Vagina (tissue), 2 donors: ENCODE measurements around the gene ARHGAP23. TPM values are rescaled to one million over a fixed set of nuclear protein-coding genes. Genes with fewer than 3 reads are reported as not detected.

Experiments
- DNase-seq, 2 donors: peaks; one replicate each; pipeline ENCODE4 v3.0.0-alpha.2; 2017; ENCODE audit errors: extremely low spot score in 2 of 2
- H3K27ac ChIP-seq: fragments of 200-600 bp; sonication (generic); one replicate; pipeline ENCODE4 v1.5.1; 2019
- H3K27me3 ChIP-seq: fragments of 200-600 bp; sonication (generic); one replicate; pipeline ENCODE4 v1.5.1; 2019
- H3K36me3 ChIP-seq, 2 donors: fragments of 200-600 bp; sonication (generic); one replicate each; pipeline ENCODE4 v1.5.1; 2017 to 2019
- H3K4me1 ChIP-seq: fragments of 200-600 bp; sonication (generic); one replicate; pipeline ENCODE4 v1.5.1; 2019
- H3K4me3 ChIP-seq, 2 donors: fragments of 200-600 bp; sonication (generic); 1 replicate in 1 of 2; 2 replicates in 1 of 2; pipeline ENCODE4 v1.5.1; 2016 to 2019
- H3K9me3 ChIP-seq: fragments of 200-600 bp; sonication (generic); one replicate; pipeline ENCODE4 v1.5.1; 2019
- POLR2A ChIP-seq, 2 donors: fragments of 450-650 bp; IDR thresholded peaks; one replicate each; pipeline ENCODE4 v1.6.1; 2017; ENCODE audit warnings: antibody characterized with exemption in 2 of 2, mild to moderate bottlenecking in 2 of 2, moderate library complexity in 2 of 2
- POLR2AphosphoS5 ChIP-seq, 2 donors: sonication (generic); formaldehyde crosslinking; IDR thresholded peaks; one replicate each; pipeline ENCODE4 v1.9.0; 2017; ENCODE audit warnings: antibody characterized with exemption in 2 of 2, mild to moderate bottlenecking in 2 of 2, low read depth in 1 of 2; ENCODE audit not compliant: insufficient read depth in 1 of 2
- intact Hi-C: fragments of 100-400 bp; cut with DNase I; formaldehyde crosslinking; loops from one replicate; pipeline ENCODE4 v1.15.1; 2023
- total RNA-seq: library from RNA; depleted of rRNA; stranded (reverse); fragments of >200 nt; gene quantifications from one replicate; pipeline ENCODE4 v1.2.3, GENCODE V29; 2016
- TF ChIP-seq, protein P1 (sequence below), 3 experiments: fragments of 450-650 bp in 2 of 3; fragments of 200-600 bp in 1 of 3; sonication (generic) in 1 of 3; IDR thresholded peaks; one replicate each; pipeline ENCODE4 v1.5.1; 2017 to 2019; ENCODE audit warnings: antibody characterized with exemption in 3 of 3, mild to moderate bottlenecking in 2 of 3, moderate library complexity in 2 of 3

The ARHGAP23 gene
- total RNA-seq, 1 donor from 2014 or later: 70.2 TPM

DNA sequence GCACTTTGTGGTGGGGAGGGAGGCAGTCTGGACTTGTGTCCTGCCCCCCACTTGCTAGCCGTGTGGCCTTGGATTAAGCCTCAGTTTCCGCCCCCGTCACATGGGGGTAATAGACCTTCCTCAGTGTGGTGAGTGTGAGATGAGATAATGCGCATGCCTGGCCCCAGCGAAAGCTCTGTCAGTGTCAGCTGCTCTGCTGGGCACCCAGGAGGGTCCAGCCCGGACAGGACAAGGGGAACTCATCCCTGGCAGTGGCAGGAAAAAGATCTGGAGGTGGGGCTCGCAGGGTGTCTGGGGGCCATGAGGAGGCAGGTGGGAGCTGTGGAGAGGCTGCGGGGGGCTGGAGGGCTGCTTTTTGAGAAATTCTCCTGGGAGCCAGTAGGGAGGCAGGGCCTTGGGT lies 114.0 kb downstream of the ARHGAP23 start:
- Histone ChIP-seq H3K27me3 (no peaks in the 10 kb centered on the region), H3K36me3 (no peaks in the 10 kb centered on the region), H3K9me3 (no peaks in the 10 kb centered on the region), H3K27ac (no peak overlapping the region), H3K4me3 (no peak overlapping the region), H3K4me1 (no peaks in the 10 kb centered on the region)
- no peak for DNase-seq
- intact Hi-C loops: no loop called here
- TF ChIP-seq POLR2A (IDR thresholded peaks at IDR 0.05) (no peak), POLR2AphosphoS5 (IDR thresholded peaks at IDR 0.05; ENCODE audit: insufficient read depth in 1 of 2, low read depth in 1 of 2) (no peak)
- TF ChIP-seq, protein P1, sequence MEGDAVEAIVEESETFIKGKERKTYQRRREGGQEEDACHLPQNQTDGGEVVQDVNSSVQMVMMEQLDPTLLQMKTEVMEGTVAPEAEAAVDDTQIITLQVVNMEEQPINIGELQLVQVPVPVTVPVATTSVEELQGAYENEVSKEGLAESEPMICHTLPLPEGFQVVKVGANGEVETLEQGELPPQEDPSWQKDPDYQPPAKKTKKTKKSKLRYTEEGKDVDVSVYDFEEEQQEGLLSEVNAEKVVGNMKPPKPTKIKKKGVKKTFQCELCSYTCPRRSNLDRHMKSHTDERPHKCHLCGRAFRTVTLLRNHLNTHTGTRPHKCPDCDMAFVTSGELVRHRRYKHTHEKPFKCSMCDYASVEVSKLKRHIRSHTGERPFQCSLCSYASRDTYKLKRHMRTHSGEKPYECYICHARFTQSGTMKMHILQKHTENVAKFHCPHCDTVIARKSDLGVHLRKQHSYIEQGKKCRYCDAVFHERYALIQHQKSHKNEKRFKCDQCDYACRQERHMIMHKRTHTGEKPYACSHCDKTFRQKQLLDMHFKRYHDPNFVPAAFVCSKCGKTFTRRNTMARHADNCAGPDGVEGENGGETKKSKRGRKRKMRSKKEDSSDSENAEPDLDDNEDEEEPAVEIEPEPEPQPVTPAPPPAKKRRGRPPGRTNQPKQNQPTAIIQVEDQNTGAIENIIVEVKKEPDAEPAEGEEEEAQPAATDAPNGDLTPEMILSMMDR (IDR thresholded peaks at IDR 0.05): no peak

DNA sequence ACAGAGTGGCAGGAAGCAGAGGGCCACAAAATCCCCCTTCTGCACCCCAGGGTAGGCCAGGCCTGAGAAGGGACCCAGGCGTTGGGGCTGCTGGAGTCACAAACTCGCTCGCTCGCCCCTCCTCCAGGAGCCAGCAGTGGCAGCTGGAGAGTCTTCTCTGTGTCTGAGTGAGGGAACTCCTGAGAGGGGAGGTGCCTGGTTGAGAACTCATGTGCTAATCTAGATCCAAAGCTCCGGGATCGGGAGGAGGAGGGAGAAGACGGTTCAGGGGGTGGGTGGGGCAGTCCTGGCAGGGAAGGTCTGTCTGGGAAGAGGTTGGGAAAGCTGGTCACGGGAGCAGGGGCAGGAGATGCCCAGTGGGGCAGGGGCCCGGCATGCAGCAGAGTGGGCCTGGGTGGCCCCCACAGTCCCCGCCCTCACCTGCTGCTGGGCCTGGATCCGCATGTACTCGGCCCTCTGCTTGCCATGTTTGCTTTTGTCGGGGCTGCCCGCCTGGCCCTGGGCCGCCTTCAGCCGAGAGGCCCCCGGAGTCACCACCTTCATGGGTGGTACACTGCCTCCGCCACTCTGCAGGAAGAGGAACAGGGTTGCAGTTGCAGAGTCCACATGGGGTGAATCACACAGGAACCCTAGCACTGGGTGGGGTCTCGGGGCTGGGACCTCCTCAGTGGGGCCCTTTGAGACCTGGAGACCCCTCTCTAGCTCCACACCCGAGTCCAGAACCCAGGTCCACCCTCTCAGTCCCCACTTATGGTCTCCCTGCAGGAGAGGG lies 115.3 kb downstream of the ARHGAP23 start:
- no peaks in the 10 kb centered on the region for H3K27me3 ChIP-seq

DNA sequence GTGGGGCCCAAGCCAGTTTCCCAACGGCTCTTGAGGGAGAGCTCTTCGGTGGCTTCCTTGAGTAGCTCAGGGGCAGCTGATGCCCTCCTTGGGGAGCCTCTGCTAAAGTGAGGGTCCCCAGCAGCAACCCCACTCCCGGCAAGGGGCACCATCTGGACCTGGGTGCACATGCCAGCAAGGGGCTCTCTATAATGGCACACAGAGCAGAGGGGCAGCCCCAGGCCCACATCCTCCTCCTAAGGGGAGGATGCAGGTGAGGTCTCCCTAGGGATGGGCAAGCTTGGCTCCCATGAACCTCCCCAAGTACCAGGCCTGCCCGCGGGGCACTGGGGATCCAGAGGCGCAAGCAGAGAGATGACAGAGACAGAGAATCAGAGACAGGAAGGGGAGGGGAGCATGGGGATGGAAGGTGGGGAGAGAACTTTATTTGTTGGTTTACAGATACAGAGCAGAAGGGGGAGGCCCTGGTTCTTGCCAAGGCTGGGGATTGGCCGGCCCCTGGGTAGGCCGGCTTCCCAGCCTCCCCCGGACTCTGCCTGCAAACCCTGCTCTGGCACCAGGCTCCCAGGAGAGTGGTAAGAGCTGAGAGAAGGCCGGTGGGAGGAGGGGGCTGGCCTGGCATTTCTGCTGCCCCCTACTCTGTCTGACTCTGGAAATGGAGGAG lies 116.0 kb downstream of the ARHGAP23 start:
- Histone ChIP-seq H3K27ac (no peak overlapping the region), H3K36me3 (no peaks in the 10 kb centered on the region), H3K27me3 (no peaks in the 10 kb centered on the region), H3K4me1 (no peaks in the 10 kb centered on the region), H3K9me3 (no peaks in the 10 kb centered on the region), H3K4me3 (no peak overlapping the region)
- no peak for DNase-seq
- intact Hi-C loops: no loop called here
- TF ChIP-seq, protein P1 (IDR thresholded peaks at IDR 0.05): no peak
- TF ChIP-seq POLR2A (IDR thresholded peaks at IDR 0.05): no peak
- TF ChIP-seq POLR2AphosphoS5 (IDR thresholded peaks at IDR 0.05; ENCODE audit: insufficient read depth in 1 of 2, low read depth in 1 of 2): no peak

More for the DNA sequence above, 115.3 kb downstream of the ARHGAP23 start:
- Histone ChIP-seq H3K27ac (no peak overlapping the region), H3K9me3 (no peaks in the 10 kb centered on the region), H3K4me1 (no peaks in the 10 kb centered on the region), H3K36me3 (no peaks in the 10 kb centered on the region), H3K4me3 (no peak overlapping the region)
- DNase-seq: no peak
- intact Hi-C loops: no loop called here
- TF ChIP-seq POLR2A (IDR thresholded peaks at IDR 0.05) (no peak), POLR2AphosphoS5 (IDR thresholded peaks at IDR 0.05; ENCODE audit: insufficient read depth in 1 of 2, low read depth in 1 of 2) (no peak)
- TF ChIP-seq, protein P1 (IDR thresholded peaks at IDR 0.05): no peak

DNA sequence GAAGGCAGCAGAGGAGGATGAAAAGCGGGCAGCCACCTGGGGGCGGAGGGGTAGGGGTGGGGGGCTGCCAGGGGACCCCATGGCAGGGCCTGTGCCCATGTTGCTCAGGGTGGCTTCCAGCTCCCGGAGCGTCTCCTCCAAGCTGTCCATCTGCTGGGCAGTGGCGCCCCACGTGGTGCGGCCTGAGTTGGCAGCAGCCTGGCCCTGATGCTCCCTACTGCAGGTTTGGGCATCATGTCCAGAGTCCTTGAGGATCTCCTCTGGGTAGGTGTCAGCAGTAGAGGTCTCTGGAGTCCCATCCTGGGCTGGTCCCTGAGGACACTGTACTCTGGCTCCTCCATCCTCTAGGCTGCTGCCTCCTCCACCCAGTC lies 116.6 kb downstream of the ARHGAP23 start:
- no peaks in the 10 kb centered on the region for H3K9me3 ChIP-seq
- H3K36me3 ChIP-seq: no peaks in the 10 kb centered on the region
- no peaks in the 10 kb centered on the region for H3K4me1 ChIP-seq
- H3K27me3 ChIP-seq: no peaks in the 10 kb centered on the region
- no peak for TF ChIP-seq POLR2AphosphoS5 (IDR thresholded peaks at IDR 0.05; ENCODE audit: insufficient read depth in 1 of 2, low read depth in 1 of 2)
- intact Hi-C loops: no loop called here
- DNase-seq: no peak
- H3K4me3 ChIP-seq: no peak overlapping the region
- no peak overlapping the region for H3K27ac ChIP-seq

DNA sequence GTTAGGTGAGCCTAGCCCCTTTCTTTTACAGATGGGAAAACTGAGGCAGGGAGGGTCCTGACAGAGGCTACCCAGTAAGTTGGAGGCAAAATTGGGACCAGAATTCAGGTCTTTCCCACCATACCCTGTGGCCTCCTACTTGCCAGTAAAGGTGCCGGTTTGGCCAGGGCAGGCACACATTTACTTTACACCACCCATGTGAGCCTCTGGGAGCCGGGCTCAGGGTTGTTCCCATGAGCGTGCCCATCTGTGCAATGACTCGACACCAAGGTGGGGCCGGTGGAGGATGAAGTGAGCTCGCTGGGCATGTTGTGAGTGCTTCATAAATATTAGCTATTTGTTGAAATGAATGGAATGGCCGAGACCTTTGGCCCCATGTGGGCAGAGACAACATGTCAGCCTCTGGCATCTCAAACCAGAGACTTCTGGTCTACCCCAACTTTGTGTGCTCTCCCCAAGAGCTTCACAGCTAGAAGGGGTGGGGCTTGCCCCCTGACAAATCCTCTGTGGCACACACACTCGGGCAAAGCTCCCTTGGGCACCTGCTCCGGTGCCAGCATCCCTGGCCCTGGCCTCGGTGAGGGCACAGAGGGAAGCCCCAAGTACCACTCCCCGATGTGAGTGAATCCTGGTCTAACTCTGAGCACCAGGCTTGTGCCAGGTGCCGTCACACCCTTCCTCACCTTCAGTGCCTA lies 117.4 kb downstream of the ARHGAP23 start:
- Histone ChIP-seq H3K4me3 (no peak overlapping the region), H3K27me3 (no peaks in the 10 kb centered on the region), H3K9me3 (no peaks in the 10 kb centered on the region), H3K4me1 (no peaks in the 10 kb centered on the region), H3K27ac (no peak overlapping the region), H3K36me3 (no peaks in the 10 kb centered on the region)
- DNase-seq: no peak
- TF ChIP-seq, protein P1 (IDR thresholded peaks at IDR 0.05): no peak
- TF ChIP-seq POLR2AphosphoS5 (IDR thresholded peaks at IDR 0.05; ENCODE audit: insufficient read depth in 1 of 2, low read depth in 1 of 2) (no peak), POLR2A (IDR thresholded peaks at IDR 0.05) (no peak)
- intact Hi-C loops: no loop called here
